GM23338 (cell line): Measurements from ENCODE around the gene AP2A2. TPM values are rescaled to one million over a fixed set of nuclear protein-coding genes. Genes with fewer than 3 reads are reported as not detected.

Experiments used
- ATAC-seq: fragments of 200-7000 bp; cut with Tn5 transposase; 3 replicates; pipeline ENCODE4 v1.9.1; 2020
- DNase-seq: peaks from one replicate; pipeline ENCODE4 v3.0.0-alpha.2; 2015; ENCODE audit warnings: low spot score
- H2AFZ ChIP-seq: fragments of 200-600 bp; sonication (generic); 2 replicates; pipeline ENCODE4 v1.8.0; 2016; ENCODE audit warnings: antibody characterized with exemption, mild to moderate bottlenecking, moderate library complexity
- H3F3A ChIP-seq: fragments of 200-600 bp; sonication (generic); replicated peaks from 2 replicates; pipeline ENCODE4 v1.8.0; 2017; ENCODE audit warnings: antibody characterized with exemption, mixed run types, low read depth
- H3K27ac ChIP-seq: fragments of 200-600 bp; sonication (generic); 2 replicates; pipeline ENCODE4 v1.6.1; 2016; ENCODE audit warnings: low read depth
- H3K27me3 ChIP-seq: fragments of 200-600 bp; sonication (generic); 2 replicates; pipeline ENCODE4 v1.8.0; 2016; ENCODE audit warnings: mild to moderate bottlenecking, mixed run types, moderate library complexity; ENCODE audit not compliant: insufficient read depth
- H3K36me3 ChIP-seq: fragments of 200-600 bp; sonication (generic); 2 replicates; pipeline ENCODE4 v1.8.0; 2016; ENCODE audit warnings: mild to moderate bottlenecking; ENCODE audit not compliant: insufficient read depth
- H3K4me1 ChIP-seq: fragments of 200-600 bp; sonication (generic); 2 replicates; pipeline ENCODE4 v1.8.0; 2016; ENCODE audit warnings: mild to moderate bottlenecking, moderate library complexity; ENCODE audit not compliant: insufficient read depth
- H3K4me2 ChIP-seq: fragments of 200-600 bp; sonication (generic); 2 replicates; pipeline ENCODE4 v1.7.1; 2017; ENCODE audit warnings: mixed run types
- H3K4me3 ChIP-seq: fragments of 200-600 bp; sonication (generic); 2 replicates; pipeline ENCODE4 v1.6.1; 2016; ENCODE audit warnings: mixed run types
- H3K79me2 ChIP-seq: fragments of 200-600 bp; sonication (generic); replicated peaks from 2 replicates; pipeline ENCODE4 v1.8.0; 2017; ENCODE audit warnings: mild to moderate bottlenecking; ENCODE audit not compliant: insufficient read depth
- H3K9me2 ChIP-seq: fragments of 200-600 bp; sonication (generic); 2 replicates; pipeline ENCODE4 v1.8.0; 2017; ENCODE audit not compliant: insufficient read depth
- H4K20me1 ChIP-seq: fragments of 200-600 bp; sonication (generic); replicated peaks from 2 replicates; pipeline ENCODE4 v1.8.0; 2017; ENCODE audit warnings: mild to moderate bottlenecking; ENCODE audit not compliant: insufficient read depth
- H3K27ac Mint-ChIP-seq: 2 replicates; pipeline ENCODE4 v1.8.0; 2020; ENCODE audit warnings: inconsistent platforms, mild to moderate bottlenecking, moderate library complexity, mixed read lengths
- H3K27me3 Mint-ChIP-seq: 3 replicates; pipeline ENCODE4 v1.8.0; 2022; ENCODE audit warnings: low read depth, mild to moderate bottlenecking, moderate library complexity, mixed read lengths, inconsistent platforms; ENCODE audit not compliant: insufficient read depth, poor library complexity
- H3K36me3 Mint-ChIP-seq: 3 replicates; pipeline ENCODE4 v1.8.0; 2021; ENCODE audit warnings: low read depth, mild to moderate bottlenecking, inconsistent platforms, moderate library complexity, mixed read lengths
- H3K4me1 Mint-ChIP-seq: 3 replicates; pipeline ENCODE4 v1.8.0; 2020; ENCODE audit warnings: mild to moderate bottlenecking, inconsistent platforms, mixed read lengths
- H3K4me3 Mint-ChIP-seq: 3 replicates; pipeline ENCODE4 v1.8.0; 2021; ENCODE audit warnings: moderate library complexity, mild to moderate bottlenecking, inconsistent platforms, mixed read lengths
- H3K9me3 Mint-ChIP-seq: 3 replicates; pipeline ENCODE4 v1.8.0; 2020; ENCODE audit warnings: moderate library complexity, mild to moderate bottlenecking, inconsistent platforms, mixed read lengths
- CREB1 ChIP-seq: fragments of 250-450 bp; sonication (Bioruptor Pico); IDR thresholded peaks from 2 replicates; pipeline ENCODE4 v1.5.0; 2020; ENCODE audit warnings: low read depth, mild to moderate bottlenecking, moderate library complexity
- EZH2 ChIP-seq: fragments of 200-600 bp; sonication (generic); IDR thresholded peaks from one replicate; pipeline ENCODE4 v1.8.0; 2017; ENCODE audit warnings: antibody characterized with exemption, mild to moderate bottlenecking, low read depth; ENCODE audit not compliant: unreplicated experiment
- EZH2phosphoT487 ChIP-seq: fragments of 200-600 bp; sonication (generic); IDR thresholded peaks from one replicate; pipeline ENCODE4 v1.8.1; 2018; ENCODE audit warnings: antibody characterized with exemption; ENCODE audit not compliant: unreplicated experiment
- JUNB ChIP-seq: IDR thresholded peaks from one replicate; pipeline ENCODE4 v1.6.1; 2016; ENCODE audit warnings: antibody characterized with exemption; ENCODE audit not compliant: unreplicated experiment
- NANOG ChIP-seq: IDR thresholded peaks from 2 replicates; pipeline ENCODE4 v1.6.1; 2016; ENCODE audit warnings: antibody characterized with exemption, borderline replicate concordance
- POLR2AphosphoS5 ChIP-seq: IDR thresholded peaks from 2 replicates; pipeline ENCODE4 v1.6.1; 2016; ENCODE audit warnings: antibody characterized with exemption, low read depth
- STAT1 ChIP-seq: IDR thresholded peaks from one replicate; pipeline ENCODE4 v1.6.1; 2016; ENCODE audit warnings: antibody characterized with exemption; ENCODE audit not compliant: unreplicated experiment
- ZNF114 ChIP-seq: fragments of 250-450 bp; sonication (Bioruptor Pico); IDR thresholded peaks from 2 replicates; pipeline ENCODE4 v1.5.0; 2020; ENCODE audit warnings: mild to moderate bottlenecking, moderate library complexity
- polyA plus RNA-seq: library from polyadenylated mRNA; unstranded; fragments of >200 nt; fragmentation: Nextera tagmentation; extraction: Ambion mirVana; gene quantifications from 2 replicates; pipeline ENCODE4 v1.2.1, GENCODE V29; 2016
- total RNA-seq: library from RNA; depleted of rRNA; stranded (reverse); fragments of >200 nt; shearing (Covaris generic); gene quantifications from 2 replicates; pipeline ENCODE4 v1.2.3, GENCODE V29; 2014
- TF ChIP-seq, protein P1 (sequence below), 2 experiments: fragments of 200-600 bp in 1 of 2; sonication (generic) in 1 of 2; conservative IDR thresholded peaks; 2 replicates each; pipeline versions ENCODE4 v1.5.1 to v1.6.1; 2016 to 2017; ENCODE audit warnings: antibody characterized with exemption in 2 of 2, low read depth in 2 of 2, mild to moderate bottlenecking in 2 of 2, moderate library complexity in 1 of 2
- TF ChIP-seq, protein P2 (sequence below): fragments of 250-450 bp; sonication (Bioruptor Pico); IDR thresholded peaks from 2 replicates; pipeline ENCODE4 v1.5.0; 2020; ENCODE audit warnings: mild to moderate bottlenecking, moderate library complexity
- TF ChIP-seq, protein P3 (sequence below): IDR thresholded peaks from one replicate; pipeline ENCODE4 v1.6.1; 2018; ENCODE audit warnings: antibody characterized with exemption; ENCODE audit not compliant: unreplicated experiment
- TF ChIP-seq, protein P4 (sequence below): IDR thresholded peaks from 2 replicates; pipeline ENCODE4 v1.6.1; 2016; ENCODE audit warnings: antibody characterized with exemption

Gene AP2A2
- total and polyA plus RNA-seq, 2 experiments from 2014 or later, result 23.7 to 47.5 TPM

DNA sequence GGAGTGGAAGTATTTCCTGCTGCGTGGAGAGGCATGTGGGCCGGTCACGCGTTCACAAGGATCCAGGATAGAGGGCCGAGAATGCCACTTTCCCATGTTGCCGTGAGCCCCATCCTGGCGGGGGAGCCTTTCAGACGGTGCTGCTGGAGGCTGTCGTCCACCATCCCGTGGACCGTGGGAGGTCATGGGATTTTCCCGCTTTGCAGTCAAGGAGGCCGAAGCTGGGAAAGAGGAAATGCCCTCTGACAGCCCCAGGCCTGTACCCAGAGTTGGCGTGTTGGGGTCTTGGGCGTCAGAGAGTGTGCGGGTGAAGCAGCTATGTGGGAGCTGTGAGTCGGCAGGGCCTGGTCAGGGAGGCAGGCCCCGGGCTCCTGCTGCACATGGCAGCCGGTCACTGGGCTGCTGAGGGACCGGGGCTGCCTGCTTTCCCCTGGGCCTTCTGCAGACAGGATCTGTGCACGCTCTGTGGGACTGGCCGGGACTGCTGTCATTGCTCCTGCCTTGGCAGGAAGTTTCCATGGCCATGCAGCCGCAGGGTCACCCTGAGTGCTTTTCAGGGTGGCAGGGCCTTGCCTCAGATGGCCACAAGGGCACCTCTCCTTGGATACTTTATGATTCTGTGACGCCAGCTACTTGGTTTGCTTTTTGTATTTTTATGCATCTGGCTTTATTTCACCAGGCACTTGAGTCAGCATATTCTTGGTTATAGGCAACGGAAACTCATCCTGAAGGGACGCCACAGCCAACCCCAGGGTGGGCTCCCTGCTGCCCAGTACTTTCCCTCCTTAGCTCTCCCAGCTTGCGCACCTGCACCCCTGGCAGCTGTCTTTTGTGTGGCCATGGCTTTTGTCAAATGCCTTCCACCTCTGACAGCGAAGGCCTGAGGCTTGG, 52.4 kb downstream of the AP2A2 start:
- H3K9me2 ChIP-seq, result no peaks in the 10 kb centered on the region
- H3K4me1 Mint-ChIP-seq, result peaks cover 14% of the 10 kb centered on the region
- no peak overlapping the region for H3K4me3 ChIP-seq
- no peaks in the 10 kb centered on the region; the same call in 2 of the 3 replicates for H3K9me3 Mint-ChIP-seq
- no peaks in the 10 kb centered on the region for H3K4me1 ChIP-seq
- no peak overlapping the region for H3K4me3 Mint-ChIP-seq
- TF ChIP-seq JUNB (no peak), NANOG (no peak), STAT1 (no peak), ZNF114 (no peak), EZH2 (no peak), POLR2AphosphoS5 (no peak), EZH2phosphoT487 (no peak), CREB1 (CRISPR knock-in tag) (no peak)
- TF ChIP-seq, protein P1, sequence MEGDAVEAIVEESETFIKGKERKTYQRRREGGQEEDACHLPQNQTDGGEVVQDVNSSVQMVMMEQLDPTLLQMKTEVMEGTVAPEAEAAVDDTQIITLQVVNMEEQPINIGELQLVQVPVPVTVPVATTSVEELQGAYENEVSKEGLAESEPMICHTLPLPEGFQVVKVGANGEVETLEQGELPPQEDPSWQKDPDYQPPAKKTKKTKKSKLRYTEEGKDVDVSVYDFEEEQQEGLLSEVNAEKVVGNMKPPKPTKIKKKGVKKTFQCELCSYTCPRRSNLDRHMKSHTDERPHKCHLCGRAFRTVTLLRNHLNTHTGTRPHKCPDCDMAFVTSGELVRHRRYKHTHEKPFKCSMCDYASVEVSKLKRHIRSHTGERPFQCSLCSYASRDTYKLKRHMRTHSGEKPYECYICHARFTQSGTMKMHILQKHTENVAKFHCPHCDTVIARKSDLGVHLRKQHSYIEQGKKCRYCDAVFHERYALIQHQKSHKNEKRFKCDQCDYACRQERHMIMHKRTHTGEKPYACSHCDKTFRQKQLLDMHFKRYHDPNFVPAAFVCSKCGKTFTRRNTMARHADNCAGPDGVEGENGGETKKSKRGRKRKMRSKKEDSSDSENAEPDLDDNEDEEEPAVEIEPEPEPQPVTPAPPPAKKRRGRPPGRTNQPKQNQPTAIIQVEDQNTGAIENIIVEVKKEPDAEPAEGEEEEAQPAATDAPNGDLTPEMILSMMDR (conservative IDR thresholded peaks at IDR 0.05; ENCODE audit: low read depth in 2 of 2), result no peak
- TF ChIP-seq, protein P2, sequence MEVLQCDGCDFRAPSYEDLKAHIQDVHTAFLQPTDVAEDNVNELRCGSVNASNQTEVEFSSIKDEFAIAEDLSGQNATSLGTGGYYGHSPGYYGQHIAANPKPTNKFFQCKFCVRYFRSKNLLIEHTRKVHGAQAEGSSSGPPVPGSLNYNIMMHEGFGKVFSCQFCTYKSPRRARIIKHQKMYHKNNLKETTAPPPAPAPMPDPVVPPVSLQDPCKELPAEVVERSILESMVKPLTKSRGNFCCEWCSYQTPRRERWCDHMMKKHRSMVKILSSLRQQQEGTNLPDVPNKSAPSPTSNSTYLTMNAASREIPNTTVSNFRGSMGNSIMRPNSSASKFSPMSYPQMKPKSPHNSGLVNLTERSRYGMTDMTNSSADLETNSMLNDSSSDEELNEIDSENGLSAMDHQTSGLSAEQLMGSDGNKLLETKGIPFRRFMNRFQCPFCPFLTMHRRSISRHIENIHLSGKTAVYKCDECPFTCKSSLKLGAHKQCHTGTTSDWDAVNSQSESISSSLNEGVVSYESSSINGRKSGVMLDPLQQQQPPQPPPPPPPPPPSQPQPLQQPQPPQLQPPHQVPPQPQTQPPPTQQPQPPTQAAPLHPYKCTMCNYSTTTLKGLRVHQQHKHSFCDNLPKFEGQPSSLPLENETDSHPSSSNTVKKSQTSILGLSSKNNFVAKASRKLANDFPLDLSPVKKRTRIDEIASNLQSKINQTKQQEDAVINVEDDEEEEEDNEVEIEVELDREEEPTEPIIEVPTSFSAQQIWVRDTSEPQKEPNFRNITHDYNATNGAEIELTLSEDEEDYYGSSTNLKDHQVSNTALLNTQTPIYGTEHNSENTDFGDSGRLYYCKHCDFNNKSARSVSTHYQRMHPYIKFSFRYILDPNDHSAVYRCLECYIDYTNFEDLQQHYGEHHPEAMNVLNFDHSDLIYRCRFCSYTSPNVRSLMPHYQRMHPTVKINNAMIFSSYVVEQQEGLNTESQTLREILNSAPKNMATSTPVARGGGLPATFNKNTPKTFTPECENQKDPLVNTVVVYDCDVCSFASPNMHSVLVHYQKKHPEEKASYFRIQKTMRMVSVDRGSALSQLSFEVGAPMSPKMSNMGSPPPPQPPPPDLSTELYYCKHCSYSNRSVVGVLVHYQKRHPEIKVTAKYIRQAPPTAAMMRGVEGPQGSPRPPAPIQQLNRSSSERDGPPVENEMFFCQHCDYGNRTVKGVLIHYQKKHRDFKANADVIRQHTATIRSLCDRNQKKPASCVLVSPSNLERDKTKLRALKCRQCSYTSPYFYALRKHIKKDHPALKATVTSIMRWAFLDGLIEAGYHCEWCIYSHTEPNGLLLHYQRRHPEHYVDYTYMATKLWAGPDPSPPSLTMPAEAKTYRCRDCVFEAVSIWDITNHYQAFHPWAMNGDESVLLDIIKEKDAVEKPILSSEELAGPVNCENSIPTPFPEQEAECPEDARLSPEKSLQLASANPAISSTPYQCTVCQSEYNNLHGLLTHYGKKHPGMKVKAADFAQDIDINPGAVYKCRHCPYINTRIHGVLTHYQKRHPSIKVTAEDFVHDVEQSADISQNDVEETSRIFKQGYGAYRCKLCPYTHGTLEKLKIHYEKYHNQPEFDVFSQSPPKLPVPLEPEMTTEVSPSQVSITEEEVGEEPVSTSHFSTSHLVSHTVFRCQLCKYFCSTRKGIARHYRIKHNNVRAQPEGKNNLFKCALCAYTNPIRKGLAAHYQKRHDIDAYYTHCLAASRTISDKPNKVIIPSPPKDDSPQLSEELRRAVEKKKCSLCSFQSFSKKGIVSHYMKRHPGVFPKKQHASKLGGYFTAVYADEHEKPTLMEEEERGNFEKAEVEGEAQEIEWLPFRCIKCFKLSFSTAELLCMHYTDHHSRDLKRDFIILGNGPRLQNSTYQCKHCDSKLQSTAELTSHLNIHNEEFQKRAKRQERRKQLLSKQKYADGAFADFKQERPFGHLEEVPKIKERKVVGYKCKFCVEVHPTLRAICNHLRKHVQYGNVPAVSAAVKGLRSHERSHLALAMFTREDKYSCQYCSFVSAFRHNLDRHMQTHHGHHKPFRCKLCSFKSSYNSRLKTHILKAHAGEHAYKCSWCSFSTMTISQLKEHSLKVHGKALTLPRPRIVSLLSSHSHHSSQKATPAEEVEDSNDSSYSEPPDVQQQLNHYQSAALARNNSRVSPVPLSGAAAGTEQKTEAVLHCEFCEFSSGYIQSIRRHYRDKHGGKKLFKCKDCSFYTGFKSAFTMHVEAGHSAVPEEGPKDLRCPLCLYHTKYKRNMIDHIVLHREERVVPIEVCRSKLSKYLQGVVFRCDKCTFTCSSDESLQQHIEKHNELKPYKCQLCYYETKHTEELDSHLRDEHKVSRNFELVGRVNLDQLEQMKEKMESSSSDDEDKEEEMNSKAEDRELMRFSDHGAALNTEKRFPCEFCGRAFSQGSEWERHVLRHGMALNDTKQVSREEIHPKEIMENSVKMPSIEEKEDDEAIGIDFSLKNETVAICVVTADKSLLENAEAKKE (CRISPR knock-in tag), result no peak
- TF ChIP-seq, protein P3, sequence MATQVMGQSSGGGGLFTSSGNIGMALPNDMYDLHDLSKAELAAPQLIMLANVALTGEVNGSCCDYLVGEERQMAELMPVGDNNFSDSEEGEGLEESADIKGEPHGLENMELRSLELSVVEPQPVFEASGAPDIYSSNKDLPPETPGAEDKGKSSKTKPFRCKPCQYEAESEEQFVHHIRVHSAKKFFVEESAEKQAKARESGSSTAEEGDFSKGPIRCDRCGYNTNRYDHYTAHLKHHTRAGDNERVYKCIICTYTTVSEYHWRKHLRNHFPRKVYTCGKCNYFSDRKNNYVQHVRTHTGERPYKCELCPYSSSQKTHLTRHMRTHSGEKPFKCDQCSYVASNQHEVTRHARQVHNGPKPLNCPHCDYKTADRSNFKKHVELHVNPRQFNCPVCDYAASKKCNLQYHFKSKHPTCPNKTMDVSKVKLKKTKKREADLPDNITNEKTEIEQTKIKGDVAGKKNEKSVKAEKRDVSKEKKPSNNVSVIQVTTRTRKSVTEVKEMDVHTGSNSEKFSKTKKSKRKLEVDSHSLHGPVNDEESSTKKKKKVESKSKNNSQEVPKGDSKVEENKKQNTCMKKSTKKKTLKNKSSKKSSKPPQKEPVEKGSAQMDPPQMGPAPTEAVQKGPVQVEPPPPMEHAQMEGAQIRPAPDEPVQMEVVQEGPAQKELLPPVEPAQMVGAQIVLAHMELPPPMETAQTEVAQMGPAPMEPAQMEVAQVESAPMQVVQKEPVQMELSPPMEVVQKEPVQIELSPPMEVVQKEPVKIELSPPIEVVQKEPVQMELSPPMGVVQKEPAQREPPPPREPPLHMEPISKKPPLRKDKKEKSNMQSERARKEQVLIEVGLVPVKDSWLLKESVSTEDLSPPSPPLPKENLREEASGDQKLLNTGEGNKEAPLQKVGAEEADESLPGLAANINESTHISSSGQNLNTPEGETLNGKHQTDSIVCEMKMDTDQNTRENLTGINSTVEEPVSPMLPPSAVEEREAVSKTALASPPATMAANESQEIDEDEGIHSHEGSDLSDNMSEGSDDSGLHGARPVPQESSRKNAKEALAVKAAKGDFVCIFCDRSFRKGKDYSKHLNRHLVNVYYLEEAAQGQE, result no peak
- TF ChIP-seq, protein P4, sequence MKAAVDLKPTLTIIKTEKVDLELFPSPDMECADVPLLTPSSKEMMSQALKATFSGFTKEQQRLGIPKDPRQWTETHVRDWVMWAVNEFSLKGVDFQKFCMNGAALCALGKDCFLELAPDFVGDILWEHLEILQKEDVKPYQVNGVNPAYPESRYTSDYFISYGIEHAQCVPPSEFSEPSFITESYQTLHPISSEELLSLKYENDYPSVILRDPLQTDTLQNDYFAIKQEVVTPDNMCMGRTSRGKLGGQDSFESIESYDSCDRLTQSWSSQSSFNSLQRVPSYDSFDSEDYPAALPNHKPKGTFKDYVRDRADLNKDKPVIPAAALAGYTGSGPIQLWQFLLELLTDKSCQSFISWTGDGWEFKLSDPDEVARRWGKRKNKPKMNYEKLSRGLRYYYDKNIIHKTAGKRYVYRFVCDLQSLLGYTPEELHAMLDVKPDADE, result no peak
- H2AFZ ChIP-seq, result no peak overlapping the region
- no peak overlapping the region for H3K4me2 ChIP-seq
- H3K27me3 ChIP-seq, result no peaks in the 10 kb centered on the region
- no peaks in the 10 kb centered on the region for H4K20me1 ChIP-seq
- no peak overlapping the region for H3K27ac ChIP-seq
- peak overlapping the region; percentile 76 for H3K27ac Mint-ChIP-seq
- peaks cover 15% of the 10 kb centered on the region for H3K79me2 ChIP-seq
- H3K27me3 Mint-ChIP-seq, result peaks cover 10% of the 10 kb centered on the region
- peaks cover 45% of the 10 kb centered on the region for H3K36me3 Mint-ChIP-seq
- no peaks in the 10 kb centered on the region for H3F3A ChIP-seq
- no peaks in the 10 kb centered on the region; the same call in 1 of the 2 replicates for H3K36me3 ChIP-seq
- no peak for DNase-seq
- no peak for ATAC-seq
